ENCODE measurements around the gene ARAP3.

The ARAP3 gene

GRCh38 chr5:141672841-141673813, 8.9 kb downstream of the ARAP3 start:
- no peak for DNase-seq (ENCODE audit: low read depth in 2 of 2)

GRCh38 chr5:141672071-141672840, 9.8 kb downstream of the ARAP3 start:
- no peak for DNase-seq (ENCODE audit: low read depth in 2 of 2)

- DNase-seq (ENCODE audit: low read depth in 2 of 2): no peak
Observed at GRCh38 chr5:141669520-141669919, 12.5 kb downstream of the ARAP3 start.

GRCh38 chr5:141668601-141669265, 13.3 kb downstream of the ARAP3 start:
- no peak for DNase-seq (ENCODE audit: low read depth in 2 of 2)

- DNase-seq (ENCODE audit: low read depth in 2 of 2): no peak
Observed at GRCh38 chr5:141665995-141666940, 15.8 kb downstream of the ARAP3 start.

GRCh38 chr5:141664733-141665461, 17.1 kb downstream of the ARAP3 start:
- DNase-seq (ENCODE audit: low read depth in 2 of 2): peak; percentile 44 to 51

GRCh38 chr5:141663506-141663905, 18.5 kb downstream of the ARAP3 start:
- no peak for DNase-seq (ENCODE audit: low read depth in 2 of 2)

- DNase-seq (ENCODE audit: low read depth in 2 of 2): no peak
Observed at GRCh38 chr5:141662028-141662427, 20.0 kb downstream of the ARAP3 start.

GRCh38 chr5:141657937-141658545, 24.0 kb downstream of the ARAP3 start:
- no peak for DNase-seq (ENCODE audit: low read depth in 2 of 2)

GRCh38 chr5:141657404-141657803, 24.6 kb downstream of the ARAP3 start:
- no peak for DNase-seq (ENCODE audit: low read depth in 2 of 2)

GRCh38 chr5:141656396-141656795, 25.6 kb downstream of the ARAP3 start:
- no peak for DNase-seq (ENCODE audit: low read depth in 2 of 2)

- no peak for DNase-seq (ENCODE audit: low read depth in 2 of 2)
Observed at GRCh38 chr5:141655020-141655419, 27.0 kb downstream of the ARAP3 start.

GRCh38 chr5:141654298-141654697, 27.7 kb downstream of the ARAP3 start:
- DNase-seq (ENCODE audit: low read depth in 2 of 2): no peak

- DNase-seq (ENCODE audit: low read depth in 2 of 2): no peak
Observed at GRCh38 chr5:141651728-141652105, 30.3 kb downstream of the ARAP3 start.

- DNase-seq (ENCODE audit: low read depth in 2 of 2): peak; percentile 64 to 75
Observed at GRCh38 chr5:141650851-141651727, 30.9 kb downstream of the ARAP3 start, which contains the start of gene FCHSD1. TSS of gene FCHSD1 (minus strand) at chr5:141651418. CDS start at chr5:141651368, 50 bp downstream.

GRCh38 chr5:141649972-141650371, 32.1 kb downstream of the ARAP3 start:
- no peak for DNase-seq (ENCODE audit: low read depth in 2 of 2)

- DNase-seq (ENCODE audit: low read depth in 2 of 2): no peak
Observed at GRCh38 chr5:141649056-141649688, 32.9 kb downstream of the ARAP3 start.

GRCh38 chr5:141647851-141648250, 34.2 kb downstream of the ARAP3 start:
- DNase-seq (ENCODE audit: low read depth in 2 of 2): no peak
